Gastroesophageal sphincter (tissue), 4 donors: ENCODE measurements around the gene NLGN2. TPM values are rescaled to one million over a fixed set of nuclear protein-coding genes. Genes with fewer than 3 reads are reported as not detected.
A peak's percentile ranks its signal among the peaks of the same experiment; 100 is the strongest.

Experiments used
- ATAC-seq: fragments of 150-250 bp; one replicate; pipeline ENCODE4 v1.9.1; 2016; ENCODE audit warnings: mild to moderate bottlenecking, moderate library complexity
- H3K27ac ChIP-seq, 4 donors: fragments of 200-600 bp; sonication (generic) in 3 of 4; 1 replicate in 3 of 4; 2 replicates in 1 of 4; pipeline ENCODE4 v1.5.1; 2016 to 2019
- H3K27me3 ChIP-seq: fragments of 200-600 bp; sonication (generic); one replicate; pipeline ENCODE4 v1.5.1; 2019
- H3K36me3 ChIP-seq, 2 donors: fragments of 200-600 bp; sonication (generic); one replicate each; pipeline ENCODE4 v1.5.1; 2019; ENCODE audit warnings: control low read depth in 1 of 2
- H3K4me1 ChIP-seq, 3 donors: fragments of 200-600 bp; sonication (generic); 1 replicate in 2 of 3; 2 replicates in 1 of 3; pipeline ENCODE4 v1.5.1; 2016 to 2019; ENCODE audit warnings: control low read depth in 2 of 3
- H3K4me3 ChIP-seq, 2 donors: fragments of 200-600 bp; sonication (generic); one replicate each; pipeline ENCODE4 v1.5.1; 2019; ENCODE audit warnings: mild to moderate bottlenecking in 1 of 2, moderate library complexity in 1 of 2
- H3K9me3 ChIP-seq, 3 donors: fragments of 200-600 bp; sonication (generic); one replicate each; pipeline ENCODE4 v1.5.1; 2017 to 2019; ENCODE audit warnings: control low read depth in 2 of 3
- CTCF ChIP-seq, 4 experiments: fragments of 200-600 bp in 2 of 4; fragments of 450-650 bp in 2 of 4; sonication (generic) in 1 of 4; IDR thresholded peaks; one replicate each; pipeline ENCODE4 v1.5.1; 2017 to 2019; ENCODE audit warnings: antibody characterized with exemption in 4 of 4, mild to moderate bottlenecking in 2 of 4, moderate library complexity in 2 of 4
- EP300 ChIP-seq: sonication (generic); formaldehyde crosslinking; IDR thresholded peaks from one replicate; pipeline ENCODE4 v1.6.1; 2017; ENCODE audit warnings: antibody characterized with exemption, mild to moderate bottlenecking
- POLR2A ChIP-seq, 2 donors: fragments of 450-650 bp; IDR thresholded peaks; one replicate each; pipeline ENCODE4 v1.6.1; 2017; ENCODE audit warnings: antibody characterized with exemption in 2 of 2, mild to moderate bottlenecking in 2 of 2, moderate library complexity in 1 of 2
- POLR2AphosphoS5 ChIP-seq: sonication (generic); formaldehyde crosslinking; IDR thresholded peaks from one replicate; pipeline ENCODE4 v1.6.1; 2017; ENCODE audit warnings: antibody characterized with exemption
- WGBS, 2 donors: methylation state at CpG; one replicate each; pipeline ENCODE4 v1.1.5; 2018; ENCODE audit warnings: low coverage in 1 of 2; 5-methylcytosine and 5-hydroxymethylcytosine counted together
- total RNA-seq, 4 donors: library from RNA; depleted of rRNA; stranded (reverse); fragments of >200 nt; gene quantifications; one replicate each; pipeline ENCODE4 v1.1.0, GENCODE V29; 2016

NLGN2 gene
- total RNA-seq, 4 donors from 2014 or later, result 9.9 to 28.4 (median 14.4) TPM

- no peaks in the 10 kb centered on the region for H3K9me3 ChIP-seq
- peaks cover 85% of the 10 kb centered on the region for H3K27me3 ChIP-seq
- WGBS, 2 donors, result 10 to 18% methylated on average over 14 of the region's 16 CpGs
- ATAC-seq, result peak; percentile 40
- no peak for TF ChIP-seq POLR2AphosphoS5
- no peak for TF ChIP-seq EP300
- no peak for TF ChIP-seq CTCF (IDR thresholded peaks at IDR 0.05)
- no peak for TF ChIP-seq POLR2A (IDR thresholded peaks at IDR 0.05)
- H3K36me3 ChIP-seq, result no peaks in the 10 kb centered on the region
- no peak overlapping the region for H3K27ac ChIP-seq
- peaks cover 0 to 31% (median 9%) of the 10 kb centered on the region in 3 donors for H3K4me1 ChIP-seq
- H3K4me3 ChIP-seq, result peak overlapping the region in 1 of 2 donors; percentile 44
Observed at GRCh38 chr17:7445619-7445968, 37.9 kb downstream of the NLGN2 start.

- H3K36me3 ChIP-seq, result no peaks in the 10 kb centered on the region
- no peaks in the 10 kb centered on the region for H3K9me3 ChIP-seq
- H3K4me3 ChIP-seq, result no peak overlapping the region
- H3K4me1 ChIP-seq, result peaks cover 0 to 24% (median 7%) of the 10 kb centered on the region in 3 donors
- H3K27me3 ChIP-seq, result peaks cover 57% of the 10 kb centered on the region
- ATAC-seq, result no peak
- WGBS, 2 donors, result 73 to 81% methylated on average over 6 to 7 of the region's 7 CpGs
- no peak overlapping the region for H3K27ac ChIP-seq
- TF ChIP-seq EP300, result no peak
Observed at GRCh38 chr17:7448461-7448860, 40.8 kb downstream of the NLGN2 start.

- H3K4me1 ChIP-seq, result peaks cover 0 to 25% (median 0%) of the 10 kb centered on the region in 3 donors
- WGBS, 2 donors, result 74 to 75% methylated on average over 3 of the region's 3 CpGs
- no peak for TF ChIP-seq POLR2A (IDR thresholded peaks at IDR 0.05)
- no peak for TF ChIP-seq CTCF (IDR thresholded peaks at IDR 0.05)
- no peak for TF ChIP-seq EP300
- TF ChIP-seq POLR2AphosphoS5, result no peak
- H3K27ac ChIP-seq, result no peak overlapping the region
- peaks cover 0 to 35% of the 10 kb centered on the region in 2 donors for H3K36me3 ChIP-seq
- no peaks in the 10 kb centered on the region for H3K9me3 ChIP-seq
- ATAC-seq, result no peak
- no peaks in the 10 kb centered on the region for H3K27me3 ChIP-seq
- no peak overlapping the region for H3K4me3 ChIP-seq
Observed at GRCh38 chr17:7459961-7460545, 52.4 kb downstream of the NLGN2 start.

GRCh38 chr17:7460850-7461660, 53.4 kb downstream of the NLGN2 start:
- Histone ChIP-seq H3K27ac (peak overlapping the region in 2 of 4 donors; percentile 6 to 31), H3K4me1 (peaks cover 0 to 27% (median 4%) of the 10 kb centered on the region in 3 donors), H3K9me3 (no peaks in the 10 kb centered on the region), H3K27me3 (no peaks in the 10 kb centered on the region), H3K4me3 (no peak overlapping the region), H3K36me3 (peaks cover 0 to 45% of the 10 kb centered on the region in 2 donors)
- ATAC-seq, result no peak
- WGBS, 2 donors, result 99 to 100% methylated on average over 2 to 6 of the region's 7 CpGs
- no peak for TF ChIP-seq POLR2AphosphoS5
- no peak for TF ChIP-seq POLR2A (IDR thresholded peaks at IDR 0.05)
- TF ChIP-seq CTCF (IDR thresholded peaks at IDR 0.05), result no peak
- no peak for TF ChIP-seq EP300

GRCh38 chr17:7462474-7463371, 55.1 kb downstream of the NLGN2 start:
- 80 to 90% methylated on average over 8 to 10 of the region's 44 CpGs for WGBS, 2 donors
- ATAC-seq, result no peak
- Histone ChIP-seq H3K4me1 (peaks cover 2 to 30% (median 17%) of the 10 kb centered on the region in 3 donors), H3K9me3 (no peaks in the 10 kb centered on the region), H3K36me3 (peaks cover 0 to 55% of the 10 kb centered on the region in 2 donors), H3K27ac (peak overlapping the region in 1 of 4 donors; percentile 8), H3K4me3 (no peak overlapping the region), H3K27me3 (no peaks in the 10 kb centered on the region)
- TF ChIP-seq EP300 (no peak), CTCF (IDR thresholded peaks at IDR 0.05) (no peak)
